ENCODE data around the gene GLB1L2.

Gene GLB1L2

DNA sequence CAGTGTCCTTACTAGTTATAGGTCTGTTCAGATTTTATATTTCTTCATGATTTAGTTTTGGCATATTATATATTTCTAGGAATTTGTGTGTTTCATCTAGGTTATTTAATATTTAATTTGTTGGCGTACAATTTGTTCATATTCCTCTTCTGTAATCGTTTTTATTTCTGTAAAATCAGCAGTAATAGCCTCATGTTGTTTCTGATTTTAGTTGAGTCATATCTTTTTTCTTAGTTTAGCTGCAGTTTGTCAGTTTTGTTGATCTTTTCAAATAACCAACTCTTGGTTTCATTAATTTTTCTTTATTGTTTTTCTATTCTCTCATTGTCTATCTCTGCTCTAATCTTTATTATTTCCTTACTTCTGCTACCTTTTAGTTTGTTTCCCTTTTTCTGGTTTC lies 20.3 kb downstream of the GLB1L2 start:
- no peak for DNase-seq (ENCODE audit: low spot score)
- TF ChIP-seq, protein P1, sequence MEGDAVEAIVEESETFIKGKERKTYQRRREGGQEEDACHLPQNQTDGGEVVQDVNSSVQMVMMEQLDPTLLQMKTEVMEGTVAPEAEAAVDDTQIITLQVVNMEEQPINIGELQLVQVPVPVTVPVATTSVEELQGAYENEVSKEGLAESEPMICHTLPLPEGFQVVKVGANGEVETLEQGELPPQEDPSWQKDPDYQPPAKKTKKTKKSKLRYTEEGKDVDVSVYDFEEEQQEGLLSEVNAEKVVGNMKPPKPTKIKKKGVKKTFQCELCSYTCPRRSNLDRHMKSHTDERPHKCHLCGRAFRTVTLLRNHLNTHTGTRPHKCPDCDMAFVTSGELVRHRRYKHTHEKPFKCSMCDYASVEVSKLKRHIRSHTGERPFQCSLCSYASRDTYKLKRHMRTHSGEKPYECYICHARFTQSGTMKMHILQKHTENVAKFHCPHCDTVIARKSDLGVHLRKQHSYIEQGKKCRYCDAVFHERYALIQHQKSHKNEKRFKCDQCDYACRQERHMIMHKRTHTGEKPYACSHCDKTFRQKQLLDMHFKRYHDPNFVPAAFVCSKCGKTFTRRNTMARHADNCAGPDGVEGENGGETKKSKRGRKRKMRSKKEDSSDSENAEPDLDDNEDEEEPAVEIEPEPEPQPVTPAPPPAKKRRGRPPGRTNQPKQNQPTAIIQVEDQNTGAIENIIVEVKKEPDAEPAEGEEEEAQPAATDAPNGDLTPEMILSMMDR (IDR thresholded peaks at IDR 0.05; ENCODE audit: extremely low read depth, missing control alignments) = no peak

DNA sequence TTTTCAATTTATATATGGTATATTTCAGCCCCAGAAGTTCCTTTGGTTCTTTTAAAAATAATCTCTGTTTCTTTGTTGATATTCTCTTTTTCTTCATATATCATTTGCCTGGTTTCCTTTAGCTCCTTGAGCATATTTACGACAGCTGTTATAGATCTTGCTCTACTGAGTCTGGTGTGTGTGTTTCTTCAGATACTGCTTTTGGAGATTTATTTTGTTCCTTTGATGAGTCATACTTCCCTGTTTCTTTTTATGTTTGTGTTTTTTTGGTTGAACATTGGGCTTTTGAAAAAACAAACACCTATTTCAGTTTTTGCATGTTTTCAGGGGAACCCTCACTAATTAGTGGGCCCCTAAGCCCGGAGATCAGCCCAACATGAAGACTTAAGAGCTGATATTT lies 23.3 kb downstream of the GLB1L2 start:
- TF ChIP-seq, protein P1 (IDR thresholded peaks at IDR 0.05; ENCODE audit: extremely low read depth, missing control alignments) = no peak
- DNase-seq (ENCODE audit: low spot score) = no peak

DNA sequence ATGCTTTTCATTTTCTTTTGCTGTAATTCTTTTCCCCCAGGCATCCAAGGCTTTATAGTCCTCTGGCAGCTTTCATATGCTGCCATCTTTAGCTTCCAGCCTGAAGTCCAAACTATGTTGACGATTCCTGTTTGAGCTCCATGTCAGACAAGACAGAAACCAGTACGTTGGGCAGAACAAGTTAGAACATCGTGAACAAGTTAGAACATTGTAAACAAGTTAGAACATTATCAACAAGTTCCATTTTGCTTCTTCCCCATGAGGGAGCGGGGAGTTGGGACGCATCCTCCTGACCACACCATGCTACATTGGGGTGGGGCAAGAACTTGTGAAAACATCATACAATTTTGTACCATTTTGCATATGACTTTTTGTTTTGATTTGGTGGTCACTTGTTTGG lies 23.9 kb downstream of the GLB1L2 start:
- no peak for DNase-seq (ENCODE audit: low spot score)
- TF ChIP-seq, protein P1 (IDR thresholded peaks at IDR 0.05; ENCODE audit: extremely low read depth, missing control alignments) = no peak

DNA sequence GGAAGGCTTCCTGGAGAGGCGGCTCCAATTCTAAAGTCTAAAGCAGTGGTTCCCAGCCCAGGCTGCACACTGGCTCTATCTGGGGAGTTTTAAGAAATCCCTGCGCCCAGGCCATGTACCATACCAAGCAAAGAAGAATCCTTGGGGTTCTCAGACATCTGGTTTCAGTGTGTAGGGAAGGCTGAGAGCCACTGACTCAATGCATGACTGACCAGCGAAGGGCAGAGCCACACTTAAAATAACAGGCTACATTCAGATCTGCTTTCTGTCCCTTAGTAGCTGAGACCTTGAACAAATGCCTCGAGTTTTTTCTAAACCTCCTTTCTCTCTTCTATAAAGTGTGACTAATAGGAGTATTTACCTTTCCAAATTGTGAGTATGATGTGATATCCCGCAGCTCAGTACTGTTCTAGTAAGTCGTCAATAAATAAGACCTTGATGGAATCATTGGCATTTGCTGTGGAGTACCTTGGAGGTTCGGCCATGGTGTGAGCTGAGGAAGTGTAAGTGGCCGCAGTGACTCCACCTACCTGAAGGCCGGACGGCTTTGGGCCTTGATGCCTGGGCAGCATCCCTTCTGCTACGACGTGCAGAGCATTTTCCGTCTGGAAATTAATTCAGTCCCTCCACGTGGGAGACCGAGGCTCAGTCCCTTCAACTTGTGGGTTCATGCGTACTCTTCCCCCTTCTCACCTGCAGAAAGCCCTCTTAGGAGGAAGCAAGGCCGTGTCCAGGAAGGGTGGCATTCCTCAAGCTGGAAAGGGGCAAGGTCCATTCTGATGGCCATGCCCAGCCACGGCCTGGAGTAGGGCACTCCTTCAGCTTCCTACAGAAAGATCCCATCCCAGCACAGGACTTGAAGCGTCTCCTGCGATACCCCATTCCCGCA lies 25.1 kb downstream of the GLB1L2 start:
- no peak for DNase-seq (ENCODE audit: low spot score)
- TF ChIP-seq, protein P1 (IDR thresholded peaks at IDR 0.05; ENCODE audit: extremely low read depth, missing control alignments) = no peak

DNA sequence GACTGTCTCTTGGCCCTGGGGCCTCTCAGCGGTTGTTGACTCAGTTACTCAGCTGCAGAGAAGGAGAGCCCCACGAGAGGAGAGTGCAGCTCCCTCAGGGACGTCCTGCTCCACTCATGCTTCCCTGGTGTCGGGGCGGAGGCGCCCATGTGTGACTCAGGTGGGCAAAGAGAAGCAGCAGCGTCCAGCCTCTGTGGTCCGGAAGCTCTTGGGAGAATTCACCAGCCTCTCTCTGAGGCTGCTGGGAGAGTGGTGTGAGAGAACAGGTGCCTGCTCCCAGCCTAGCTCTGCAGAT lies 25.7 kb downstream of the GLB1L2 start:
- DNase-seq (ENCODE audit: low spot score) = no peak
- TF ChIP-seq, protein P1 (IDR thresholded peaks at IDR 0.05; ENCODE audit: extremely low read depth, missing control alignments) = no peak

DNA sequence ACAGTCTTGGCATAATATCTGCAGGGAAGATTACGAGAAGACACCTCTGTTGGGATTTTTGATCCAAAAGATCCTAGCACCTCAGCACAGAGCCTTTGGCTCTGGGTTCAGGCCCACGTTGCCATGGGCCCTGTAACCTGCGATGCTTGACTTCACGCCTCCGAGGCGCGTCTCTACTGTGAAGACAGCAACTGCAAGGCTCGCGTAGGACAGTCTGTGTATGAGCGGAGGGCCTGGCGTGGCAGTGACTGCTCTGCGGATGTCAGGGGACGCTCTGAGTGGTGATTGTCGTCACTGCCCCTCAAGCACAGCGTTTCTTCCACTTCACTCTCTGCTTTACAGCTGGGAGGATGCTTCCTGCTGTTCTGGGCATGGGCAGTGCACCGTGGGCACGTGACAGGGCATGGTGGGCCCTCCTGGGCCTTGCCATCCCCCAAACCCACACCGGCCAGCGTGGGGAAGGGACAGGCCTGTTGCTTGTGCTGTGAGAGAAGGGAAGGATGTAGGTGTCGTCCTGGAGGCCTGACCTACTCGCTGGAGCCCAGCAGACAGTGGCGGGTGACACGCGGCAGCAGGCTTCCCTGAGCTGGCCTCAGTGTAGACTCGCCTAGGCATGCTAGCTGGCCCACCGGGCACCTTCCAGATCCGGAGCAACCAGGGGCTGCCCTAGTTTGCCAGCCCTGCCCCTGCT lies 26.5 kb downstream of the GLB1L2 start:
- DNase-seq (ENCODE audit: low spot score) = no peak
- TF ChIP-seq, protein P1 (IDR thresholded peaks at IDR 0.05; ENCODE audit: extremely low read depth, missing control alignments) = no peak

DNA sequence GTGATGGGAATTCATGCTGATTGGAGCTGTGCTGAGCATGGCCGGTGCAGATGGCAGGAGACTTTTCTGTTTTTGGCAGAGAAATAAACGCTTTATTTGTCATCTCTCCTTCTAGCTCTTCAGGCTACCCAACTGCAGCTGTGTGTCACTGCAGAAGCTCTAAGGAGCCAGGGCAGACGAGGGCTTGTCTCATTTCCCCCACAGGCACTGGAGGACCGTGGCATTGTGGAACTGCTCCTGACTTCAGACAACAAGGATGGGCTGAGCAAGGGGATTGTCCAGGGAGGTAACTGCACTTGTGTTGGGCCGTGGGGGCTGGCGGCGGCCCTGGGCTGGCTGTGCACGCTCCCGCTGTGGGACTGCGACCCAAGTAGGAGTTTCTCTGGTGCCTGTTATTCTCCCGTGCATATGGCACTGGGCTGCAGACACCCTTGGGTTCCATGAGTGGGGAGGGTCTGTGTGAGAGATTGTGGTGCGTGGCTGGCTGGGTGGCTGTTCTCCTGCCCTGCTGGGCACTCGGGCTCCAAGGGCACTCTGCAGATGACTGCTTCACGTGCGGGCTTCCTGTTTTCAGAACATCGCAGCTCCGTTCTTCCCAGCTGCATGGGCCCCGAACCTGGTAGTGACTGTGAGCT lies 27.2 kb downstream of the GLB1L2 start:
- no peak for DNase-seq (ENCODE audit: low spot score)
- TF ChIP-seq, protein P1 (IDR thresholded peaks at IDR 0.05; ENCODE audit: extremely low read depth, missing control alignments) = no peak
